SK-N-SH treated with all-trans-retinoic acid at 6 μM for 48 hours (cell line): Measurements from ENCODE around the gene WIPI1.

ENCODE experiments used
- ARNTL ChIP-seq: fragments of 450-650 bp; formaldehyde crosslinking; IDR thresholded peaks from 2 replicates; pipeline ENCODE4 v1.5.0; 2020; ENCODE audit warnings: low read depth, mild to moderate bottlenecking, moderate library complexity, borderline replicate concordance
- CSDC2 ChIP-seq: fragments of 250-450 bp; sonication (Bioruptor Pico); IDR thresholded peaks from 2 replicates; pipeline ENCODE4 v1.5.0; 2020; ENCODE audit warnings: mild to moderate bottlenecking, moderate library complexity
- ESRRG ChIP-seq: fragments of 250-450 bp; sonication (Bioruptor Pico); IDR thresholded peaks from 2 replicates; pipeline ENCODE4 v1.6.1; 2021; ENCODE audit warnings: mild to moderate bottlenecking
- GLIS3 ChIP-seq: fragments of 250-450 bp; sonication (Bioruptor Pico); IDR thresholded peaks from 2 replicates; pipeline ENCODE4 v1.5.0; 2020; ENCODE audit warnings: mild to moderate bottlenecking, moderate library complexity
- ISL1 ChIP-seq: fragments of 250-450 bp; sonication (Bioruptor Pico); IDR thresholded peaks from 2 replicates; pipeline ENCODE4 v2.1.2; 2022; ENCODE audit warnings: mild to moderate bottlenecking, moderate library complexity
- OSR1 ChIP-seq: fragments of 250-450 bp; sonication (Bioruptor Pico); IDR thresholded peaks from 2 replicates; pipeline ENCODE4 v1.8.0; 2022; ENCODE audit warnings: moderate library complexity, mild to moderate bottlenecking, inconsistent platforms
- RARB ChIP-seq: fragments of 250-450 bp; sonication (Bioruptor Pico); IDR thresholded peaks from 2 replicates; pipeline ENCODE4 v1.8.0; 2021; ENCODE audit warnings: mild to moderate bottlenecking, moderate library complexity
- ZC3H10 ChIP-seq: fragments of 250-450 bp; sonication (Bioruptor Pico); IDR thresholded peaks from 2 replicates; pipeline ENCODE4 v1.5.1; 2021; ENCODE audit warnings: mild to moderate bottlenecking, moderate library complexity
- ZFP3 ChIP-seq: fragments of 250-450 bp; sonication (Bioruptor Pico); IDR thresholded peaks from 2 replicates; pipeline ENCODE4 v1.5.0; 2020; ENCODE audit warnings: mild to moderate bottlenecking, moderate library complexity
- TF ChIP-seq, protein P1 (sequence below): fragments of 250-450 bp; sonication (Bioruptor Pico); IDR thresholded peaks from 2 replicates; pipeline ENCODE4 v1.8.0; 2020; ENCODE audit warnings: mild to moderate bottlenecking, moderate library complexity, borderline replicate concordance
- TF ChIP-seq, protein P2 (sequence below): fragments of 250-450 bp; sonication (Bioruptor Pico); IDR thresholded peaks from 2 replicates; pipeline ENCODE4 v1.8.0; 2021; ENCODE audit warnings: low read depth, mild to moderate bottlenecking, moderate library complexity, borderline replicate concordance
- TF ChIP-seq, protein P3 (sequence below): fragments of 250-450 bp; sonication (Bioruptor Pico); IDR thresholded peaks from 2 replicates; pipeline ENCODE4 v1.5.1; 2020; ENCODE audit warnings: low read depth, mild to moderate bottlenecking, moderate library complexity

DNA sequence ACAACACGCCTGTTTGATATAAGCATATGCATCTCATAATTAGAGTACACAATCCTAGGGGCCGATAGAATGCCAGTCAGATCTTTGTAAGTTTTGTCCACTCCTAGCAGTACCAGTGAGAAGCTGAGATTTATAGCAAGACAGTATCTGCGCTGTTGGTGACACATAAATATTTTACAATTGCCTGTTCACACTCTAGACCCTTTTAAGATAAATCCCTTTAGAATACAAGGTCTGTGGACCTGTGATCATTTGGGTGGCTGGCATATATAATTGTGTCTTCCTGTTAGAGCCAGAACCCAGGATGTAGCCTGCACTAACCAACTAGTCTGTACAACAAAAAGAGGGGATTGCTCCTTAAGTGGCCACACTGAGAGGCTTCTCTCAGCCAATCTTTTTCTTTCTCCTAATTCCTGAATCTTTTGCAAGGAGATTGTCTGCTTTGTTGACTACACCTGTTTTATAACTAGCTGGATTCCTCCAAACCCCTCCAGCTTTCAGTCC lies 74.7 kb downstream of the WIPI1 start:
- TF ChIP-seq OSR1 (CRISPR knock-in tag) = no peak
- no peak for TF ChIP-seq ARNTL (CRISPR knock-in tag)
- TF ChIP-seq, protein P1, sequence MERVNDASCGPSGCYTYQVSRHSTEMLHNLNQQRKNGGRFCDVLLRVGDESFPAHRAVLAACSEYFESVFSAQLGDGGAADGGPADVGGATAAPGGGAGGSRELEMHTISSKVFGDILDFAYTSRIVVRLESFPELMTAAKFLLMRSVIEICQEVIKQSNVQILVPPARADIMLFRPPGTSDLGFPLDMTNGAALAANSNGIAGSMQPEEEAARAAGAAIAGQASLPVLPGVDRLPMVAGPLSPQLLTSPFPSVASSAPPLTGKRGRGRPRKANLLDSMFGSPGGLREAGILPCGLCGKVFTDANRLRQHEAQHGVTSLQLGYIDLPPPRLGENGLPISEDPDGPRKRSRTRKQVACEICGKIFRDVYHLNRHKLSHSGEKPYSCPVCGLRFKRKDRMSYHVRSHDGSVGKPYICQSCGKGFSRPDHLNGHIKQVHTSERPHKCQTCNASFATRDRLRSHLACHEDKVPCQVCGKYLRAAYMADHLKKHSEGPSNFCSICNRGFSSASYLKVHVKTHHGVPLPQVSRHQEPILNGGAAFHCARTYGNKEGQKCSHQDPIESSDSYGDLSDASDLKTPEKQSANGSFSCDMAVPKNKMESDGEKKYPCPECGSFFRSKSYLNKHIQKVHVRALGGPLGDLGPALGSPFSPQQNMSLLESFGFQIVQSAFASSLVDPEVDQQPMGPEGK (CRISPR knock-in tag) = no peak
- no peak for TF ChIP-seq CSDC2
- TF ChIP-seq GLIS3 = no peak
- TF ChIP-seq ZFP3 = no peak
- TF ChIP-seq ZC3H10 (CRISPR knock-in tag) = no peak
- TF ChIP-seq, protein P2, sequence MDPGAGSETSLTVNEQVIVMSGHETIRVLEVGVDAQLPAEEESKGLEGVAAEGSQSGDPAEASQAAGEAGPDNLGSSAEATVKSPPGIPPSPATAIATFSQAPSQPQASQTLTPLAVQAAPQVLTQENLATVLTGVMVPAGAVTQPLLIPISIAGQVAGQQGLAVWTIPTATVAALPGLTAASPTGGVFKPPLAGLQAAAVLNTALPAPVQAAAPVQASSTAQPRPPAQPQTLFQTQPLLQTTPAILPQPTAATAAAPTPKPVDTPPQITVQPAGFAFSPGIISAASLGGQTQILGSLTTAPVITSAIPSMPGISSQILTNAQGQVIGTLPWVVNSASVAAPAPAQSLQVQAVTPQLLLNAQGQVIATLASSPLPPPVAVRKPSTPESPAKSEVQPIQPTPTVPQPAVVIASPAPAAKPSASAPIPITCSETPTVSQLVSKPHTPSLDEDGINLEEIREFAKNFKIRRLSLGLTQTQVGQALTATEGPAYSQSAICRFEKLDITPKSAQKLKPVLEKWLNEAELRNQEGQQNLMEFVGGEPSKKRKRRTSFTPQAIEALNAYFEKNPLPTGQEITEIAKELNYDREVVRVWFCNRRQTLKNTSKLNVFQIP = no peak
- TF ChIP-seq, protein P3, sequence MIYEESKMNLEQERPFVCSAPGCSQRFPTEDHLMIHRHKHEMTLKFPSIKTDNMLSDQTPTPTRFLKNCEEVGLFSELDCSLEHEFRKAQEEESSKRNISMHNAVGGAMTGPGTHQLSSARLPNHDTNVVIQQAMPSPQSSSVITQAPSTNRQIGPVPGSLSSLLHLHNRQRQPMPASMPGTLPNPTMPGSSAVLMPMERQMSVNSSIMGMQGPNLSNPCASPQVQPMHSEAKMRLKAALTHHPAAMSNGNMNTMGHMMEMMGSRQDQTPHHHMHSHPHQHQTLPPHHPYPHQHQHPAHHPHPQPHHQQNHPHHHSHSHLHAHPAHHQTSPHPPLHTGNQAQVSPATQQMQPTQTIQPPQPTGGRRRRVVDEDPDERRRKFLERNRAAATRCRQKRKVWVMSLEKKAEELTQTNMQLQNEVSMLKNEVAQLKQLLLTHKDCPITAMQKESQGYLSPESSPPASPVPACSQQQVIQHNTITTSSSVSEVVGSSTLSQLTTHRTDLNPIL (CRISPR knock-in tag) = no peak
- TF ChIP-seq ISL1 (CRISPR knock-in tag) = no peak
- no peak for TF ChIP-seq RARB
- TF ChIP-seq ESRRG (CRISPR knock-in tag) = no peak
